NCI-H2081 (cell line): Measurements from ENCODE around the gene LRP1B.
"Not testable (repeated sequence)": the region's sequence is repeated elsewhere in the genome, so short reads cannot be mapped to it uniquely, and the experiment has no call there.

Experiments
- DNase-seq, 2 experiments: peaks; one replicate each; lab custom pipeline; 2025; lab: John Stamatoyannopoulos, UW

Gene LRP1B

DNA sequence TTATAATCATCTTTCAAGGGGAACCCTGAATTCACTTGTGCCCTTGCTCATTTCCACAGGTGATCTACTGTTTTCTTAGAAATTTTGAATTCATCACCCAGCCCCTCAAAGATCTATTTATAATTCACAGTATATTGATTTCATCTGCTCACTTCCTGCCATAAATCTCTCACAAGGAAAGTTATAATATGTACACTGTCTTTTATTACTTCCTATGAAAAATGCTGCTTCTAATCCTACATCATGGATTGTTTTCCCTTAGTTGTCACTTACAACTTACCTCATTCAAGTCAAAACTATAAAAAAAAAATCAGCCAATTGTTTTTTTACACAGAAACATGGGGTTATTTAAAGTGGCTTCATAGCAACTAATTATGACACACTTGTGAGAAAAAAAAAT, 1443.0 kb downstream of the LRP1B start:
- DNase-seq = no peak

DNA sequence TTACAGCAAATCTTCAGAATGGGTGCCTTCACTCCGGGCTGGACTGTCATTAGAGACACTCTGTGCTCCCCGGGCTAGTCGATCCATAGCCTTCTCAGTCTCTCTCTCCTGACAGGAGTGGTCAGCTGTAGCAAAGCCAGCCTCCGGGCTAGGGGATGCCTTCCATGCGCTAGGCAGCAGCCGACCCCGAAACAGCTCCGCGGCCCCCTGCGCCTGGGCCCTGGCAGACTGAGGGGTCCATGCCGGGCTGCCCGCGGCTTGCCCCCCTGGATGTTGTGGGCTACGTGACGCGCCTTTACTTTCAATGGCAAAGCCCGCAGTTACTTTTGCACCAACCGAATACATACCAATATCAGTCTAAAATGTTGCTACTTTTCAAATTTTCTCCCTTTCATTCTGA, 1447.2 kb downstream of the LRP1B start:
- DNase-seq = no peak

DNA sequence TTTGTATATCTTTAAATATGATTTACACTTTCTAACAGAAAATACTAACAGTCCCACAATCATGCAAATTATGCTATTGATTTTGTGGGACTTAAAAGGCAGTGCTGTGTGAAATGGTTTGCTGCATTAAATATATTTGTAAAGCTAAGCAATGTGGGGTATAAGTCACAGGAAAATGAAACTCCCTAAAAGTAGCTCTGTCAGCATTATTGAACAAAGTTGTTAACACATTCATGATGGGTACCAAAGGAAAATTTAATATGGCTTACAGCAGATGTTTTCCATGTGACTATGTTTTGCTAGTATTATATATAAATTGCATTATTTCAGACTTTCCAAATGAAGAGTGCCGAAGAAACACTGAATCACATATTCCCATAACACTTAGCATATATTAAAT, 1450.0 kb downstream of the LRP1B start:
- DNase-seq = no peak

DNA sequence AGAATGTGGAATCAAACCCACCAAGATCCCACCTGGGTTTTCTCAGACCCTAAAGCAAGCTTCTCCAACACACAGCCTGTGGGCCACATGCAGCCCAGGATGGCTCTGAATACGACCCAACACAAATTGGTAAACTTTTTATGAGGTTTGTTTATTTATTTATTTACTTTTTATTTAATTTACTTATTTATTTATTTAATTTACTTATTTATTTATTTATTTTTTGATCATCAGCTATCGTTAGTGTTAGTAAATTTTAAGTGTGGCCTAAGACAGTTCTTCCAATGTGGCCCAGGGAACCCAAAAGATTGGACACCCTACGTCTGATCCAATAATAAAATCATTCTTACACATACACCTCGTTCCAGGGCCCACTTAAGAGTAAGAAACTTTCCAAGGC, 1451.1 kb downstream of the LRP1B start:
- no peak for DNase-seq

DNA sequence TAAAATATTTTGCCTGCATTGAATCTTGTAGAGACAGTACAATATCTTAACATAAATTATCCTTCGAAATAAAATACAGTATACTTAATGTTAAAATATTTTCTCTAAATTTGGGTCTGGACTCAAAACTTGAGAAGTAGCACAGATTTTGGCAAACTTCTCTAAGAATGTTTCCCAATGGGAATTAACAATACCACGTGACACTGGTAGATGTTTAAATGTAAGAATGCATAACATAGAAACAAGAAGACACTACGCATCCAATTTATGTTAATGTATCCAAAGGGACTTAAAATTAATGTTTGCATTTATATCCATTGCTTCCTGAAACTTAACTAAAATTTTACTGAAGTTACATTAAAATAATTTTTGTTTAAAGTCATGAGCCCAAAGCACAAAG, 1460.9 kb downstream of the LRP1B start:
- DNase-seq = no peak

DNA sequence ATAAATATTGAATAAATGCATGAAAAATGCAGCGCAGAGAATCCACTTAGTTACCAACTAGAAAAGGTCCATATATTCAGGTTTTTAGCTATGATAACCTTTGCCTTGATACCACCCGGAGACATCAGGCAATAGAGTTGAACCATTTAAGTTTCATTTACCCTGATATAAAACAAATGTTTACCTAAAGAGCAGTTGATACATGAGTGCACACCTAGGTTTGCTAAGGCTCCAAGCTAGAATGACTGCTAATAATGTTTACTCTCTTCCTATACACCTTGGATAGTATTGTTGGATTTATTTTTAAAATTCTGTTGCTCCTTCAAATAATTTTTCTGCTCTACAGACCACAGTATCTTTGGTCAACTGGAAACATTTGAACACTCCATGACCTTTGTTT, 1463.6 kb downstream of the LRP1B start:
- peak in 1 of 2 experiments; percentile 10 for DNase-seq

DNA sequence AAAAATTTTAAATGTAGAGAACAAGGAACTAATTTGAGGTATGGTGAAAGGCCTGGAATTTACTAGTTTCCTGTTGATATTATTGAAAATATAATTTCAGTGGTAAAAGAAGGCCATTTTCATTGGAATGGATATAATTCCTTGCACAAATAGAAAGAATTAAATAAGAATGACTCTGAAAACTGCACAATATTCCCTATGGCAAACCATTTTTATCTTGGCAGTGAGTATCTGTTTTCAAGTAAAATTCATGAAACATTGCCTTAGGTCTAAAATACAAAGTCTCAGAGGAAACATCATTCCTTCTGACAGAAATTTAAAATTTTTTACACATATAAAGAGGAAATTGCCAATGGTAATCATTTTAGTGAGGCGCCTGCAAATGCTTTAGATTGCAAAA, 1468.3 kb downstream of the LRP1B start:
- DNase-seq = no peak

DNA sequence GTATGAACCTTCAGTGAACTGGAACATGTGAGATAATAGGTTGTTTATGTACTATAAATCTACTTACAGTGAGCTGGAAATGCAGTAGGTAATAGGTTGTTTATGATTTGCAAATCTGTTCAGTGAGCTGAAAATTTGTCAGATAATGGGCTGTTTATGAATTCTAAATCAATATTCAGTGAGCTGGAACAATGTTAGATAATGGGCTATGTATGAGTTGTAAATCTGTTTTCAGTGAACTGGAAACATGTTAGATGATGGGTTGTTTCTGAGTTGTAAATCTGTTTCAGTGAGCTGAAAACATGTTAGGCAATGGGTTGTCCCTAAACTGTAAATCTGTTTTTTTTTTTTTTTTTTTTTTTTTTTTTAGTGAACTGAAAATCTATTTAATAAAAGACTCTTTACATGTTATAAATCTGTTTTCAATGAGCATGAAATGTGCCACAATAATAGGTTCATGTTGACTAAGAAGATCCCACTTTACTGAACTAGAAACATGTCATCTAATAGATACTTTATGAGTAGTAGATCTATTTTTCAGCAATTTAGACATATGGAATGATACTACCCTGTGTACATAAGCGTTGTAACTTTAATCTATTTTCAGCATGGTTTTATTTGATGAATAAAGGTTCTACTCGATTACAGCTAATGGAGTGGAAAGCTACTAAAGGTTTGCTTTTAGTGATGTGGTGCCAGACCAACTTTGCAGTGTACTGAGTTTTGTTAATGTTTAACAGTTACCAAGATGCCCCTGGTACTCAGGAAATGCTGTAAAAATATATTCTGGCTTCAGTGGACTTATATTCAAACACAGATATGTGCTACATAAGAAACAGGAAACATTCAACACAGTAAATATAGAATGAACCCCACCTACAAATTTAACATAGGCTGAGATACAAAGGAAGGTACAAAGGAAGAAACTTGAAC, 1471.8 kb downstream of the LRP1B start:
- DNase-seq = peak in 1 of 2 experiments; percentile 16

DNA sequence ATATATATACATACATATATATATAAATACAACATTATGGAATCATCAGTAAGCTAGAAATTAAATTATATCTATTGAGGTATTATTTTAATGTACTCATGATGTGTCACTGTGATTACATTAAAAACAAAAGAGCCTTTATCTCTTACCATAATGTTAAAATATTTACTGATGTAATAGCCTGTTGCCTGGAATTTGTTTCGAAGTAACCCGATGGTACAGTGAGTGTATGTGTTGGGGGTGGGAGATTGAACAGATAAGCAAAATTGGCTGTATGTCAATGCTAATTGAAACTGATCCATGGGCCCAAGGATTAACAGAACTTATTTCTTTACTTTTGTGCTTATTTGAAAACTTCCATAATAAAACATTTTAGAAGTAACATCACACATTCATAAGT, 1473.2 kb downstream of the LRP1B start:
- DNase-seq = no peak

DNA sequence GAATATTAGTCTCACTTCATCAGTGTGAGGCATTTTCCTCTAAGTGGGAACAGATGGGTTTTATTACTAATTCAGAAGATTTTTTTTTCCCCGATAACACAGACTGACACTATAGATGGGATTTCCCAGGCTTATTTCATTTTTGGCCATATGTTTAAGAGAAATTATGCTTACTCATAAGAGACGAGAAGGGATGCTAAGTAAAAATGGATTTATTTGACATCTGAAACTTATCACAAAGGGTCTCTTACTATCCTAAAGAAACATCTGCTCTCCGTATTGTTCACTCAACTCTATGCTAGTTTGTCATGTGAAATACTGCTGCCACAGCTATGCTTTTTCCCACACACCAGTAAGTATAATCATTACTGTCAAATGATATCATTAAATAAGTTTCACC, 1476.3 kb downstream of the LRP1B start:
- no peak for DNase-seq

DNA sequence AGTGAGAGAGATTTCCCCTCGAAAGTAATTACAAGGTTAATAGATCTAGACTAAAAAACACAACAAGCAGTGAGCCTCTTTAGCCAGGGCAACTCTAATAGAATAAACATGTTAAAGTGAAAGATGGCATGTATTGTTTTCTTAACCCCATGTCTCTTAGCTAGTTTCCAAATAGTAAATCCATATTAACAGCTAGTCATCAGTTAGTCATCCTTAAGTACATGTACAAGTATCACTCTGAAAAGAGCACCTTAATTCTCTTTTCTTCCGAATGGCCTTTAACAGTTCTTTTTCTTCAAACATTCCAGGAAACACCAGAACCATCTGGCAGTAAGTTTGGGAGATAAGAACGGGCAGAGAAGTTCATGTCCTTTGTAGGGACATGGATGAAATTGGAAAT, 1480.0 kb downstream of the LRP1B start:
- no peak for DNase-seq

DNA sequence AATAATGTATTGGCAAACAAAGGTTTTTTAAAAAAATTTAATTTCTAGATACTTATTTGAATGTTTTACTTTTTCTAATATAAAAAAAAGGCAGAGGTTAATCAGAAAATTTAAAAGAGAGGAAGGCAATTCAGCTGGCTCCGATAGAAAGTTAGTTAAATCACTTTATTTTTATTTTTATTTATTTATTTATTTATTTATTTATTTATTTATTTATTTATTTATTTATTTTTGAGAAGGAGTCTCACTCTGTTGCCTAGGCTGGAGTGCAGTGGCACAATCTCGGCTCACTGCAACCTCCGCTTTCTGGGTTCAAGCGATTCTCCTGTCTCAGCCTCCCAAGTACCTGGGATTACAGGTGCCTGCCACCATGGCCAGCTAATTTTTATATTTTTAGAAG, 1480.7 kb downstream of the LRP1B start:
- DNase-seq = not testable (repeated sequence)

DNA sequence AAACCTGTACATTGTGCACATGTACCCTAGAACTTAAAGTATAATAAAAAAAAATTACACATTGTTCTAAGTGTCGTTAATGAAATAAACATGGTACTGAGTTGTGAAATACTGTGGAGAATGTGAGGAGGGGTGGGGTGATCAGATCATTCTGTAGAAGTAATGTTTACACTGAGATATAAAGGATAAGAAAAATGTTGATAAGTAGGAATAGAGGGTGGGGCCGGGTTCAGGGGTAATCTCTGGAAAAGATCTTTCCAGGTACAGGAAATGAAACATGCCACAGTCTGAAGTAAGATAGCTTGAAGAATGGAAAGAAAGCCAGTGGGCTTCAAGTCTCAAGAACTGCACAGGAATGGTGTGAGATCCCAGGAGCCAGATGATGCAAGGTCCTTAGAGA, 1482.4 kb downstream of the LRP1B start:
- no peak for DNase-seq

DNA sequence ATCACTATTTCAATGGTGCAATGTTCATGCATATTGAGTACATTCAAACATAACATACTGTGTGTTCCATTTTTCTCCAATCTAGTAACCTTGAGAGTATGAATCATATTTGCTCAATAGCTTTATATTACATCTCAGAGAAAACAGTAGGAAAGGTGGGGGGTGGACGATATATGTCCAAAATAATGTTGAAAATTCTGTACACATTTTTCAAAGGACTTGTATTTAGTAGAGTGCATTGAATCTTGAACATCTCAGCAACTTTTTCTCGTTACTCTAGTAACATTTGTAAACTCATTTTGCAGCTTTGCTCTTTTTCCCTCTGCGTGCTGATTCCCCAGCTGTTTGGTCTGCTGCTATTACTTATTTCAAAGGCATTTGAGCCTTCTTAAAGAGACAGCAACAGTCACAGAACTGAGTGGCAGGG, 1487.0 kb downstream of the LRP1B start:
- DNase-seq = no peak

DNA sequence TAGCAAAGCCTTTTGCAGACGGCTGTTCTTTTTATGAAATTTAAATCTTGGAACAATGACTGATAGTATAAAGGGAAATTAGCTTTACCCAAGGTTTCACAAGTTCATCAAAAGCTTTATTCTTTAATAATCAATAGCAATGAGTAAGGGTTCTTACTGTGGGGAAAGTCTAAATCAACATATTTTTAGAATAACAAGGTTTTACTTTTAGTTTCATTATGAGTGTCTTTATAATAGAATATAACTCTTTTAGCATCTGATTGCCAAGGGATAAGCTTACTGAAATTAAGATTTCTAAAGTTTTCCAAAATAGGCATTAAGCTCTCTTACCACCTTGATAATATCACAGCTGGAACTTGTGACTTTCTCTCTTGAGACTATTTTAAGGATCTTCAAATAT, 1489.7 kb downstream of the LRP1B start:
- no peak for DNase-seq

DNA sequence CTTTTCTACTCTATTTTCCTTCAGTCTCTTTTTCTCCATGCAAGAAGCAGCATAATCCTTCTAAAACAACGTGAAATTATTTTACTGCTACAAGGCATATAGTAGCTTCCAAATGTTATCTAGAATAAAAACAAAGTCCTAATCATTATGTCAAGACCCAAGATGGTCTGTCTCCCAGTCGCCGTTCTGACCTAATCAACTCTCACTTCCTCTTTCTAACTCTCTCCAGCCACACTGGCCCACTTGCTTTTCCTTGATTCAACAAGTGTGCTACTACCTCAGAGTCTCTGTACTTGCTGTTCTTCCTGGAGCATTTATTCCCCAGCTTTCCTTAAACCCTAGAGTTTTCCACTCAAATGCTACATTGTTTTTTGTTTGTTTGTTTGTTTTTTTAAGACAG, 1491.2 kb downstream of the LRP1B start:
- no peak for DNase-seq

DNA sequence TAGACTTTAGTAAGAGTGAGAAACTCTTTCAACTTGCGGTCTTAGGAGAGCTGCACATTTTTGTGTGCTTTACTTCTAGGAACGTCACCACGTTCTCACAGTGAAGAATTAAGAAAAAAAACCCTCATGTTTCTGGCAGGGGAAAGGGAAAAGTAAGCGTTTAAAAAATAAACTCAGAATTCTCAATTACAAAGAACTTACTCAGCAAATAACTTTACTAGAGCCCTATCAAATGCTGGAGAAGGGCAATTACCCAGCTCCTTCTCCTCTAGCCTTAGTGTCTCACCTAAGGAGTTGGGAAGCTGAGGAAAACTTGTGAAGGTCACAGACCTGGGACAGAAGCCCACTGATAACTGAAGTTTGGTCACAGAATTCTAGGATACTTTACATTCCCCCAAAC, 1500.3 kb downstream of the LRP1B start:
- no peak for DNase-seq

DNA sequence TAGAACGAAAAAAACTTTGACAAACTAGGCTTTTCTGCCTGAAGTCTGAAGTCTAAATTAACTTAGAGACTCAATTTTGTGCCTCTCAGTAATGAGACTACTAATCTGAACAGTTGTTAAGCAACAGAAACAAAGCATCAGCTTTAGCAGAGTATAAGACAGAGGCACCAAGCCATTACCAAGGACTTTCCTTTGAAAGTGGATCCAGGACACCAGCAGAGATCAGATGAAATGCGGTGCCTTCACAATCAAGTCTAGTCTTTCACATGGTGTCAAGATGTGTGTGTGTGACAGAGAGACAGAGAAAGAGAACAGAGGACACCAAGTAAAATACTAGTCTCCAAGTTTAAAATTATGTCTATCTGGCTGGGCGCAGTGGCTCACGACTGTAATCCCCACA, 1502.9 kb downstream of the LRP1B start:
- no peak for DNase-seq

DNA sequence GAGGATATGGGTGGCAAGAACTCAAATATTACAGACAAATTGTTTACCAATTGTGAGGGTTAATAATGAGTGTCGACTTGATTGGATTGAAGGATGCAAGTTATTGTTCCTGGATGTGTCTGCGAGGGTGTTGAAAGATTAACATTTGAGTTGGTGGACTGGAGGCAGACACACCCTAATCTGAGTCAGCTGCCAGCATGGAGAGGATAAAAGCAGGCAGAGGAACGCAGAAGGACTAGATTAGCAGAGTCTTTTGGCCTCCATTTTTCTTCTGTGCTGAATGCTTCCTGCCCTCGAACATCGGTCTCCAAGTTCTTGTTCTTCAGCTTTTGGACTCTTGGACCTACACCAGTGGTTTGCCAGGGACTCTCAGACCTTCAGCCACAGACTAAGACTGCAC, 1503.7 kb downstream of the LRP1B start:
- DNase-seq = no peak

DNA sequence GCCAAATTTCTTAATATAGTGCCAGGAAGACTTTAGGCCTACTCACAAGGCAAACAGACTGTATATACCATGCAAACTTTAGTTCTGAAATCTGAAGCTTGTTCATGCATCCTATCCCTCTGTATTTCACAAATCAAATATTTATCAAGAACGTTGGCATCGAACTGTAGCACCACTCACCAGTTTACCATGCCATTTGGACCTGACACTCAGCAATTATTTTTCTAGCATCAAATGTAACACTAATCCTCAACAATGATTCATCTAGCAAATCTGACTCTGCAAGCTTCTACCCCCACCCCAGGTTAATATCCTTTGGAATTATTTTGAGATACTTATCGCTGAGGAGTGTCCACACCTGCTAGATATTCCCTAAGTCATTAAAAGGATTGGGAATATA, 1506.6 kb downstream of the LRP1B start:
- DNase-seq = peak; percentile 10 to 64

DNA sequence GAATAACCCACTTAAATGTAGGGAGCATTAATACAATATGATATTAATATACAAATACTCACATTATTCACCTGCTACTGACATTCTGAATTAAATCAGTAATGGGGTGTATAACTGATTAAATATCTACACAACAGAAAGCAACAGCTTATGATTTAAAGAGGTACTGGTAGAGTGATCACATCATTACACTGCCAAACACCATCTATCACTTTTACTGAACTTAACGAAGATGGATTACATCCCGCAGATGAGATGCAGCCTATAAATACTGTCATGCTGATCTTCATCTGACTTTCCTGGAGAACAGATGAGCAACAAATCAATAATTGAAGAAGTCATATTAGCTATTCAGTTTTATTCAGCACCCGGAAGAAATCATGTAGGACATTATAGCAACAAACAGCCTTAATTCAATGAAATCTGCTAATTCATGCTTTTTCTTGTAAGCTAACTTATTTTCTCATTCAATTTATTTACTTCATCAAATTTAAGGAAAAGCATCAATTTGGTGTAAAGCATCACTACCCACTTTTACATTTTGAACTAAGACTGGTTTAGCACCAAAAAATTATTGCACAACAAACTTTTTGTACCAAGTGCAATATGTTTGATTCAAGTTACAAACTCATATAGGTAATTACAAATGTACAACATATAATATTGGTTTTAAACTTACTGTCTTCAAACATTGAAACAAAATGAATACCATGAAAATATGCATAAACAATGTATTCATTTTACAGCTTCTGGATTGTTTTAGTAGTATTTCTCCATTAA, 1509.0 kb downstream of the LRP1B start:
- DNase-seq = no peak

DNA sequence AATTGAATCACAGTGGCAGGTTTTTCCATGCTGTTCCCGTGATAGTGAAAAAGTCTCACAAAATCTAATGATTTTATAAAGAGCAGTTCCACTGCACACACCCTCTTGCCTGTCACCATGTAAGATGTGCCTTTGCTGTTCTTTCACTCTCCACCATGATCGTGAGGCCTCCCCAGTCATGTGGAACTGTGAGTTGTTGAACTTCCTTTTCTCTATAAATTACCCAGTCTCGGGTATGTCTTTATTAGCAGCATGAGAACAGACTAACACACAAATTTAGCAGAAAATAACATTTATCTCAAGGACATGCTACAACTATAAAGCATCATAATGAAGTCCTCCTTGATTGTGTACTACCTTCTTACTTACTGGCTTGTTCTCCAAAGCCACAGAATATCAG, 1526.0 kb downstream of the LRP1B start:
- DNase-seq = no peak

DNA sequence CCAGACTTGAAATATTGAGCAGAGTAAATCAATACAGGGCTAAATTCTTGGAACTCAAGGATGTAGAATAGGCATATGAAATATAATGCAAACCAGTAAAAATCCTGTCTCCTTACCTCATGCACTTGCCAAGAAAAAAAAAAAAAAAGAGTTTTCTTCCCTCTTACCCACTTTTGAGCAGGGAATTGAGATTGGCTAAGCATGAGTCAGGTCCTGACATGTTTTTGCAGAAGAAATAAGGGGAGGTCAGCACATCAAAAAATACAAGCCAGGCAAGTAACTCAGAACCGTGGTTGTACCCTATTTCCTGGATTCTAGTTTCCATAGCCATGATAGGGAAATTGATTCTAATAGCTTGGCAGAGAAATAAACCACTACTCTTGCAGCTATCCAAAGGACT, 1526.7 kb downstream of the LRP1B start:
- DNase-seq = no peak
